GM19025 (cell line): ENCODE data around the gene TSHZ2.
"Not testable (repeated sequence)": the region's sequence is repeated elsewhere in the genome, so short reads cannot be mapped to it uniquely, and the experiment has no call there.

Source experiments
- ATAC-seq: cut with Tn5 transposase; IDR thresholded peaks from one replicate; pipeline ENCODE4 v1.9.1; 2021; ENCODE audit warnings: mild to moderate bottlenecking, low read depth, moderate library complexity; ENCODE audit not compliant: unreplicated experiment

The TSHZ2 gene

GRCh38 chr20:53503517-53503919 lies 531.4 kb downstream of the TSHZ2 start:
- no peak for ATAC-seq

GRCh38 chr20:53504106-53504505 lies 531.9 kb downstream of the TSHZ2 start:
- ATAC-seq: not testable (repeated sequence)

- no peak for ATAC-seq
Measured at GRCh38 chr20:53510262-53510661, 538.1 kb downstream of the TSHZ2 start.

GRCh38 chr20:53510704-53511103 lies 538.5 kb downstream of the TSHZ2 start:
- ATAC-seq: no peak

- no peak for ATAC-seq
Measured at GRCh38 chr20:53512076-53512475, 539.9 kb downstream of the TSHZ2 start.

GRCh38 chr20:53513168-53513488 lies 541.0 kb downstream of the TSHZ2 start:
- ATAC-seq: no peak

- no peak for ATAC-seq
Measured at GRCh38 chr20:53513489-53514298, 541.5 kb downstream of the TSHZ2 start.

- no peak for ATAC-seq
Measured at GRCh38 chr20:53515749-53516148, 543.6 kb downstream of the TSHZ2 start.

- ATAC-seq: no peak
Measured at GRCh38 chr20:53517146-53517545, 545.0 kb downstream of the TSHZ2 start.

- not testable (repeated sequence) for ATAC-seq
Measured at GRCh38 chr20:53521421-53521820, 549.3 kb downstream of the TSHZ2 start.

- ATAC-seq: no peak
Measured at GRCh38 chr20:53522026-53522425, 549.9 kb downstream of the TSHZ2 start.

GRCh38 chr20:53522696-53523095 lies 550.5 kb downstream of the TSHZ2 start:
- no peak for ATAC-seq

- ATAC-seq: not testable (repeated sequence)
Measured at GRCh38 chr20:53523615-53524014, 551.5 kb downstream of the TSHZ2 start.

- no peak for ATAC-seq
Measured at GRCh38 chr20:53524589-53525312, 552.6 kb downstream of the TSHZ2 start.

GRCh38 chr20:53527196-53527595 lies 555.0 kb downstream of the TSHZ2 start:
- ATAC-seq: no peak

GRCh38 chr20:53529658-53530057 lies 557.5 kb downstream of the TSHZ2 start:
- ATAC-seq: no peak

- no peak for ATAC-seq
Measured at GRCh38 chr20:53530440-53530839, 558.3 kb downstream of the TSHZ2 start.

- ATAC-seq: not testable (repeated sequence)
Measured at GRCh38 chr20:53532654-53533312, 560.6 kb downstream of the TSHZ2 start.

GRCh38 chr20:53533500-53533899 lies 561.3 kb downstream of the TSHZ2 start:
- no peak for ATAC-seq

GRCh38 chr20:53534037-53534436 lies 561.9 kb downstream of the TSHZ2 start:
- ATAC-seq: no peak

- ATAC-seq: no peak
Measured at GRCh38 chr20:53535878-53536277, 563.7 kb downstream of the TSHZ2 start.
